Mononuclear cell (primary cell): ENCODE data around the gene CS. TPM values are rescaled to one million over a fixed set of nuclear protein-coding genes. Genes with fewer than 3 reads are reported as not detected.

ENCODE experiments used
- H3K27me3 ChIP-seq: 2 replicates; pipeline ENCODE4 v1.6.0; 2011; ENCODE audit warnings: low read length, control low read depth; ENCODE audit not compliant: insufficient read depth
- H3K4me1 ChIP-seq: 2 replicates; pipeline ENCODE4 v1.5.1; 2011; ENCODE audit warnings: mild to moderate bottlenecking, low read length, control low read depth; ENCODE audit not compliant: insufficient read depth
- H3K4me3 ChIP-seq: 2 replicates; pipeline ENCODE4 v1.5.1; 2011; ENCODE audit warnings: mild to moderate bottlenecking, low read length, moderate library complexity
- H3K9me3 ChIP-seq: 2 replicates; pipeline ENCODE4 v1.5.1; 2011; ENCODE audit warnings: low read depth, mild to moderate bottlenecking, control low read depth, low read length
- total RNA-seq: library from RNA; depleted of rRNA; stranded (reverse); fragments of >200 nt; gene quantifications from one replicate; pipeline ENCODE4 v1.2.3, GENCODE V29; 2012

CS gene
- total RNA-seq, 1 donor: 148 TPM

- Histone ChIP-seq H3K27me3 (no peaks in the 10 kb centered on the region), H3K9me3 (no peaks in the 10 kb centered on the region), H3K4me1 (peaks cover 27% of the 10 kb centered on the region), H3K4me3 (no peak overlapping the region)
These were observed 44.5 kb downstream of the CS start for GRCh38 chr12:56255671-56256070.

GRCh38 chr12:56253091-56253490 lies 47.0 kb downstream of the CS start:
- Histone ChIP-seq H3K9me3 (no peaks in the 10 kb centered on the region), H3K4me1 (peaks cover 17% of the 10 kb centered on the region), H3K27me3 (no peaks in the 10 kb centered on the region), H3K4me3 (no peak overlapping the region)

GRCh38 chr12:56252649-56253048 lies 47.5 kb downstream of the CS start:
- Histone ChIP-seq H3K4me1 (peaks cover 16% of the 10 kb centered on the region), H3K4me3 (no peak overlapping the region), H3K27me3 (no peaks in the 10 kb centered on the region), H3K9me3 (no peaks in the 10 kb centered on the region)

GRCh38 chr12:56248711-56249110 lies 51.4 kb downstream of the CS start:
- no peaks in the 10 kb centered on the region for H3K27me3 ChIP-seq
- H3K4me3 ChIP-seq: no peak overlapping the region
- H3K9me3 ChIP-seq: no peaks in the 10 kb centered on the region
- no peaks in the 10 kb centered on the region for H3K4me1 ChIP-seq

GRCh38 chr12:56247923-56248322 lies 52.2 kb downstream of the CS start:
- H3K9me3 ChIP-seq: no peaks in the 10 kb centered on the region
- no peaks in the 10 kb centered on the region for H3K4me1 ChIP-seq
- H3K4me3 ChIP-seq: no peak overlapping the region
- H3K27me3 ChIP-seq: no peaks in the 10 kb centered on the region

GRCh38 chr12:56244494-56244893 lies 55.6 kb downstream of the CS start:
- Histone ChIP-seq H3K9me3 (no peaks in the 10 kb centered on the region), H3K27me3 (no peaks in the 10 kb centered on the region), H3K4me1 (no peaks in the 10 kb centered on the region), H3K4me3 (no peak overlapping the region)

- Histone ChIP-seq H3K4me1 (no peaks in the 10 kb centered on the region), H3K4me3 (no peak overlapping the region), H3K9me3 (no peaks in the 10 kb centered on the region), H3K27me3 (no peaks in the 10 kb centered on the region)
These were observed 56.4 kb downstream of the CS start for GRCh38 chr12:56243731-56244181.

- Histone ChIP-seq H3K4me1 (no peaks in the 10 kb centered on the region), H3K27me3 (no peaks in the 10 kb centered on the region)
These were observed 57.1 kb downstream of the CS start for GRCh38 chr12:56242986-56243385.

GRCh38 chr12:56241424-56242303 lies 58.5 kb downstream of the CS start:
- Histone ChIP-seq H3K4me1 (no peaks in the 10 kb centered on the region), H3K27me3 (no peaks in the 10 kb centered on the region), H3K4me3 (no peak overlapping the region), H3K9me3 (no peaks in the 10 kb centered on the region)

More at GRCh38 chr12:56242986-56243385, 57.1 kb downstream of the CS start:
- H3K4me3 ChIP-seq: no peak overlapping the region
- H3K9me3 ChIP-seq: no peaks in the 10 kb centered on the region

- Histone ChIP-seq H3K9me3 (no peaks in the 10 kb centered on the region), H3K4me3 (no peak overlapping the region), H3K27me3 (no peaks in the 10 kb centered on the region), H3K4me1 (no peaks in the 10 kb centered on the region)
These were observed 62.6 kb downstream of the CS start for GRCh38 chr12:56237552-56237951.

- Histone ChIP-seq H3K4me1 (no peaks in the 10 kb centered on the region), H3K9me3 (no peaks in the 10 kb centered on the region), H3K27me3 (no peaks in the 10 kb centered on the region), H3K4me3 (no peak overlapping the region)
These were observed 63.1 kb downstream of the CS start for GRCh38 chr12:56236985-56237384.

GRCh38 chr12:56236091-56236490 lies 64.0 kb downstream of the CS start:
- Histone ChIP-seq H3K4me3 (no peak overlapping the region), H3K4me1 (no peaks in the 10 kb centered on the region), H3K27me3 (no peaks in the 10 kb centered on the region), H3K9me3 (no peaks in the 10 kb centered on the region)

GRCh38 chr12:56234746-56235436 lies 65.2 kb downstream of the CS start:
- Histone ChIP-seq H3K4me3 (no peak overlapping the region), H3K9me3 (no peaks in the 10 kb centered on the region), H3K27me3 (no peaks in the 10 kb centered on the region), H3K4me1 (no peaks in the 10 kb centered on the region)

GRCh38 chr12:56231184-56231582 lies 68.9 kb downstream of the CS start:
- H3K4me3 ChIP-seq: no peak overlapping the region
- no peaks in the 10 kb centered on the region for H3K9me3 ChIP-seq
- H3K4me1 ChIP-seq: no peaks in the 10 kb centered on the region
- no peaks in the 10 kb centered on the region for H3K27me3 ChIP-seq

- no peaks in the 10 kb centered on the region for H3K4me1 ChIP-seq
These were observed 69.5 kb downstream of the CS start for GRCh38 chr12:56230432-56231183.

More at GRCh38 chr12:56230432-56231183, 69.5 kb downstream of the CS start:
- Histone ChIP-seq H3K4me3 (no peak overlapping the region), H3K9me3 (no peaks in the 10 kb centered on the region), H3K27me3 (no peaks in the 10 kb centered on the region)
